ENCODE results near the gene CYP4F8.

DNA sequence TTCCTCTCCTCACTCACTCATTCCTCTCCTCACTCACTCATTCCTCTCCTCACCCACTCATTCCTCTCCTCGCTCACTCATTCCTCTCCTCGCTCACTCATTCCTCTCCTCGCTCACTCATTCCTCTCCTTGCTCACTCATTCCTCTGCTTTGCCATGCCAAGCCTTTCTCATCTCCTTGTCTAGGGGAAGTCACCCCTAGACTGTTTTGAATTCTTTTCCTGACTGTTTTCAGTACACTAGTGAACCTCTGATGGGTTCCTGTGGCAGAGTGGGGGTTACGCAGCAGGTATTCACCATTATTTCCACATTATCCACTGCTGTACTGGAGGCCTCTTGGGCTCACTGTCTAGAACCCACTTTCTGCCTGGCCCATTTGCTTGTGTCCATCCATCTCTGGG lies 1.2 kb downstream of the CYP4F8 start:
- no peak for TF ChIP-seq POLR2AphosphoS5 (IDR thresholded peaks at IDR 0.05)
- TF ChIP-seq POLR2A (IDR thresholded peaks at IDR 0.05) = no peak
- TF ChIP-seq, protein P1, sequence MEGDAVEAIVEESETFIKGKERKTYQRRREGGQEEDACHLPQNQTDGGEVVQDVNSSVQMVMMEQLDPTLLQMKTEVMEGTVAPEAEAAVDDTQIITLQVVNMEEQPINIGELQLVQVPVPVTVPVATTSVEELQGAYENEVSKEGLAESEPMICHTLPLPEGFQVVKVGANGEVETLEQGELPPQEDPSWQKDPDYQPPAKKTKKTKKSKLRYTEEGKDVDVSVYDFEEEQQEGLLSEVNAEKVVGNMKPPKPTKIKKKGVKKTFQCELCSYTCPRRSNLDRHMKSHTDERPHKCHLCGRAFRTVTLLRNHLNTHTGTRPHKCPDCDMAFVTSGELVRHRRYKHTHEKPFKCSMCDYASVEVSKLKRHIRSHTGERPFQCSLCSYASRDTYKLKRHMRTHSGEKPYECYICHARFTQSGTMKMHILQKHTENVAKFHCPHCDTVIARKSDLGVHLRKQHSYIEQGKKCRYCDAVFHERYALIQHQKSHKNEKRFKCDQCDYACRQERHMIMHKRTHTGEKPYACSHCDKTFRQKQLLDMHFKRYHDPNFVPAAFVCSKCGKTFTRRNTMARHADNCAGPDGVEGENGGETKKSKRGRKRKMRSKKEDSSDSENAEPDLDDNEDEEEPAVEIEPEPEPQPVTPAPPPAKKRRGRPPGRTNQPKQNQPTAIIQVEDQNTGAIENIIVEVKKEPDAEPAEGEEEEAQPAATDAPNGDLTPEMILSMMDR (IDR thresholded peaks at IDR 0.05) = no peak
